B cell (primary cell): Measurements from ENCODE around the gene LRP11. TPM values are rescaled to one million over a fixed set of nuclear protein-coding genes. Genes with fewer than 3 reads are reported as not detected.

Source experiments
- ATAC-seq: fragments of 200-7000 bp; cut with Tn5 transposase; one replicate; pipeline ENCODE4 v1.10.0; 2021; ENCODE audit warnings: low read depth, mild to moderate bottlenecking, moderate number of reproducible peaks, moderate library complexity
- CTCF ChIA-PET: fragments of 350-600 bp; sonication (Branson Sonifier 250); formaldehyde crosslinking; loops from one replicate; lab custom pipeline; 2021; ENCODE audit warnings: antibody characterized with exemption, inconsistent platforms; lab: Charles Lee
- POLR2A ChIA-PET: fragments of 350-600 bp; sonication (Branson Sonifier 250); formaldehyde crosslinking; loops from one replicate; lab custom pipeline; 2021; ENCODE audit warnings: antibody characterized with exemption; lab: Charles Lee
- DNase-seq: peaks from one replicate; pipeline ENCODE4 v3.0.0; 2013
- H2AFZ ChIP-seq: 2 replicates; pipeline ENCODE4 v1.6.1; 2012; ENCODE audit warnings: mild to moderate bottlenecking, low read depth, low read length; ENCODE audit not compliant: insufficient read depth, poor library complexity, severe bottlenecking
- H3K27ac ChIP-seq, 2 donors: 1 replicate in 1 of 2; 2 replicates in 1 of 2; pipeline ENCODE4 v1.5.1; 2012 to 2013; ENCODE audit warnings: low read length in 2 of 2, mild to moderate bottlenecking in 2 of 2, moderate library complexity in 1 of 2
- H3K27me3 ChIP-seq, 4 experiments: fragments of 200-600 bp in 1 of 4; sonication (generic) in 1 of 4; replicated peaks in 1 of 4; 1 replicate in 2 of 4; 2 replicates in 2 of 4; pipeline versions ENCODE4 v1.6.1 to v1.7.0; 2013 to 2016; ENCODE audit warnings: low read length in 3 of 4, mild to moderate bottlenecking in 2 of 4, mixed read lengths in 1 of 4, moderate library complexity in 1 of 4; ENCODE audit not compliant: insufficient read depth in 4 of 4, control insufficient read depth in 3 of 4; ENCODE audit errors: control extremely low read depth in 1 of 4
- H3K36me3 ChIP-seq, 2 experiments: replicated peaks in 1 of 2; 1 replicate in 1 of 2; 2 replicates in 1 of 2; pipeline versions ENCODE4 v1.6.1 to v1.7.1; 2013; ENCODE audit warnings: low read length in 1 of 2; ENCODE audit not compliant: insufficient read depth in 2 of 2, control insufficient read depth in 1 of 2; ENCODE audit errors: control extremely low read depth in 1 of 2, extremely low read depth in 1 of 2
- H3K4me1 ChIP-seq, 2 donors: fragments of 200-600 bp in 1 of 2; sonication (generic) in 1 of 2; 1 replicate in 1 of 2; 2 replicates in 1 of 2; pipeline versions ENCODE4 v1.5.1 to v1.6.1; 2013 to 2017; ENCODE audit warnings: low read length in 2 of 2; ENCODE audit not compliant: control insufficient read depth in 2 of 2, insufficient read depth in 2 of 2
- H3K4me2 ChIP-seq: replicated peaks from 2 replicates; pipeline ENCODE3; 2012; ENCODE audit warnings: mild to moderate bottlenecking, low read depth, low read length; ENCODE audit not compliant: poor library complexity, severe bottlenecking
- H3K4me3 ChIP-seq, 5 experiments: fragments of 200-600 bp in 1 of 5; sonication (generic) in 1 of 5; 1 replicate in 3 of 5; 2 replicates in 2 of 5; pipeline versions ENCODE4 v1.5.1 to v1.7.0; 2011 to 2016; ENCODE audit warnings: low read length in 4 of 5, mild to moderate bottlenecking in 4 of 5, low read depth in 2 of 5, control low read depth in 1 of 5, moderate library complexity in 1 of 5; ENCODE audit not compliant: insufficient read depth in 1 of 5; ENCODE audit errors: control extremely low read depth in 1 of 5, extremely low read depth in 1 of 5
- H3K79me2 ChIP-seq: fragments of 200-600 bp; sonication (generic); one replicate; pipeline ENCODE4 v1.6.0; 2016; ENCODE audit warnings: low read length; ENCODE audit not compliant: control insufficient read depth, insufficient read depth
- H3K9ac ChIP-seq: fragments of 200-600 bp; sonication (generic); 2 replicates; pipeline ENCODE4 v1.6.1; 2017; ENCODE audit warnings: mild to moderate bottlenecking, low read length, moderate library complexity
- H3K9me3 ChIP-seq, 3 donors: one replicate each; pipeline versions ENCODE4 v1.6.1 to v1.7.1; 2013; ENCODE audit warnings: low read length in 2 of 3; ENCODE audit not compliant: control insufficient read depth in 2 of 3, insufficient read depth in 1 of 3; ENCODE audit errors: control extremely low read depth in 1 of 3
- H4K20me1 ChIP-seq: 2 replicates; pipeline ENCODE4 v1.6.0; 2012; ENCODE audit warnings: mild to moderate bottlenecking, low read length; ENCODE audit not compliant: insufficient read depth, control insufficient read depth, poor library complexity, severe bottlenecking
- H3K27ac Mint-ChIP-seq: one replicate; pipeline ENCODE4 v1.8.0; 2021; ENCODE audit warnings: mixed read lengths
- H3K27me3 Mint-ChIP-seq: one replicate; pipeline ENCODE4 v1.8.0; 2021; ENCODE audit warnings: mixed read lengths
- H3K4me1 Mint-ChIP-seq: one replicate; pipeline ENCODE4 v1.8.0; 2021; ENCODE audit warnings: mixed read lengths
- H3K4me3 Mint-ChIP-seq: one replicate; pipeline ENCODE4 v1.8.0; 2021; ENCODE audit warnings: mixed read lengths
- H3K9me3 Mint-ChIP-seq: one replicate; pipeline ENCODE4 v1.8.0; 2022; ENCODE audit warnings: mixed read lengths; ENCODE audit not compliant: insufficient read depth
- EZH2 ChIP-seq: IDR thresholded peaks from 2 replicates; pipeline ENCODE4 v1.6.1; 2012; ENCODE audit warnings: borderline replicate concordance, low read depth, mild to moderate bottlenecking, moderate library complexity, low read length; ENCODE audit not compliant: insufficient read depth, poor library complexity, severe bottlenecking
- WGBS: methylation state at CpG from one replicate; pipeline ENCODE4 v1.1.5; 2013; ENCODE audit warnings: missing lambda C conversion rate; ENCODE audit not compliant: insufficient coverage; 5-methylcytosine and 5-hydroxymethylcytosine counted together
- intact Hi-C: fragments of 100-400 bp; cut with micrococcal nuclease; formaldehyde crosslinking; loops from one replicate; pipeline ENCODE4 v1.10.0; 2022
- polyA plus RNA-seq: library from polyadenylated mRNA; depleted of rRNA; stranded (reverse); fragments of >200 nt; gene quantifications from 2 replicates; pipeline ENCODE4 v1.2.3, GENCODE V29; 2012
- total RNA-seq, 2 donors: library from RNA; stranded (reverse); fragments of 120-200 nt in 1 of 2; gene quantifications; 1 replicate in 1 of 2; 2 replicates in 1 of 2; pipeline versions ENCODE4 v1.2.3 to v1.2.4, GENCODE V29; 2013 to 2022
- TF ChIP-seq, protein P1 (sequence below): fragments of 200-600 bp; IDR thresholded peaks from one replicate; pipeline ENCODE4 v1.8.0; 2022; ENCODE audit warnings: antibody characterized with exemption, mild to moderate bottlenecking

The LRP11 gene
- total and polyA plus RNA-seq, 2 donors (not counting 1 experiment from before 2014, with no cell fraction given) = 0.34 to 1.2 TPM

DNA sequence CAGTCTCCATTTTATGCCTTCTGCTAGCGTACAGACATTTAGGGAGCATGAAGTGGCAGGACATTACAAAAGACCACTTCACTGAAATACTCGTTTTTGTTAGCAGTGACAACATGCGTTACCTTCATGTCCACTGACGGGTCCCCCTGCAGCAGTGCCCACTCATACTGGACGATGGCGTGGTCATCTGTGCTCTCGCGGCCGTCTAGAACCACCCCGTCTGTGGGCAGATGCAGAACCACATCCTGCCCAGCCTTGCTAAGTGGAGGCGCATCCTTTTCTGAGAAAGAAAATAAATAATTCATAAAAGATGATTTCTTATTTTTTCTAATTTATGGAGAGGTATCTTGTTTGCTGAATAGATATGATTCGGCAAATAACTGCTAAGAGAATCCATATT is 11.3 kb downstream of the LRP11 start:
- Histone ChIP-seq H3K4me2 (peak overlapping the region; percentile 73), H3K9ac (no peak overlapping the region), H3K4me3 (peak overlapping the region in 1 of 5 experiments; percentile 51), H2AFZ (no peak overlapping the region), H3K27ac (no peak overlapping the region), H3K4me1 (peaks cover 18 to 24% of the 10 kb centered on the region in 2 donors), H4K20me1 (no peaks in the 10 kb centered on the region), H3K27me3 (peaks cover 0 to 8% (median 4%) of the 10 kb centered on the region in 4 experiments), H3K79me2 (no peaks in the 10 kb centered on the region), H3K9me3 (peaks cover 0 to 2% (median 0%) of the 10 kb centered on the region in 3 donors), H3K36me3 (no peaks in the 10 kb centered on the region)
- Mint-ChIP-seq H3K27ac (no peak overlapping the region), H3K4me3 (peak overlapping the region; percentile 73), H3K9me3 (no peaks in the 10 kb centered on the region), H3K4me1 (peaks cover 27% of the 10 kb centered on the region), H3K27me3 (peaks cover 3% of the 10 kb centered on the region)
- no peak for ATAC-seq
- no peak for TF ChIP-seq EZH2
- TF ChIP-seq, protein P1, sequence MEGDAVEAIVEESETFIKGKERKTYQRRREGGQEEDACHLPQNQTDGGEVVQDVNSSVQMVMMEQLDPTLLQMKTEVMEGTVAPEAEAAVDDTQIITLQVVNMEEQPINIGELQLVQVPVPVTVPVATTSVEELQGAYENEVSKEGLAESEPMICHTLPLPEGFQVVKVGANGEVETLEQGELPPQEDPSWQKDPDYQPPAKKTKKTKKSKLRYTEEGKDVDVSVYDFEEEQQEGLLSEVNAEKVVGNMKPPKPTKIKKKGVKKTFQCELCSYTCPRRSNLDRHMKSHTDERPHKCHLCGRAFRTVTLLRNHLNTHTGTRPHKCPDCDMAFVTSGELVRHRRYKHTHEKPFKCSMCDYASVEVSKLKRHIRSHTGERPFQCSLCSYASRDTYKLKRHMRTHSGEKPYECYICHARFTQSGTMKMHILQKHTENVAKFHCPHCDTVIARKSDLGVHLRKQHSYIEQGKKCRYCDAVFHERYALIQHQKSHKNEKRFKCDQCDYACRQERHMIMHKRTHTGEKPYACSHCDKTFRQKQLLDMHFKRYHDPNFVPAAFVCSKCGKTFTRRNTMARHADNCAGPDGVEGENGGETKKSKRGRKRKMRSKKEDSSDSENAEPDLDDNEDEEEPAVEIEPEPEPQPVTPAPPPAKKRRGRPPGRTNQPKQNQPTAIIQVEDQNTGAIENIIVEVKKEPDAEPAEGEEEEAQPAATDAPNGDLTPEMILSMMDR = no peak
- CTCF ChIA-PET = interaction anchor here (1.1 to 1.8 kb wide), 2 partner anchors 11 to 13 kb away, joined by 3 to 5 read pairs; no protein-coding TSS in a partner anchor
- 72% methylated on average over 4 of the region's 12 CpGs for WGBS
- intact Hi-C loops = no loop called here
- POLR2A ChIA-PET = no interaction called here
- DNase-seq = no peak

- peaks cover 27% of the 10 kb centered on the region for H3K4me1 Mint-ChIP-seq
- H3K36me3 ChIP-seq = no peaks in the 10 kb centered on the region
- peaks cover 0 to 8% (median 4%) of the 10 kb centered on the region in 4 experiments for H3K27me3 ChIP-seq
- peaks cover 3% of the 10 kb centered on the region for H3K27me3 Mint-ChIP-seq
- intact Hi-C loops = no loop called here
- H3K9me3 Mint-ChIP-seq = no peaks in the 10 kb centered on the region
- H2AFZ ChIP-seq = no peak overlapping the region
- peak overlapping the region; percentile 73 for H3K4me2 ChIP-seq
- H3K4me3 ChIP-seq = peak overlapping the region in 1 of 5 experiments; percentile 51
- ATAC-seq = peak; percentile 86
- TF ChIP-seq, protein P1 = no peak
- no peak for TF ChIP-seq EZH2
- peak overlapping the region; percentile 61 for H3K27ac Mint-ChIP-seq
- H3K9me3 ChIP-seq = peaks cover 0 to 2% (median 0%) of the 10 kb centered on the region in 3 donors
- H3K4me3 Mint-ChIP-seq = peak overlapping the region; percentile 73
- WGBS = 4% methylated on average over 6 of the region's 6 CpGs
- no peaks in the 10 kb centered on the region for H4K20me1 ChIP-seq
- CTCF ChIA-PET = interaction anchor here (1.5 to 1.8 kb wide), 2 partner anchors 12 to 17 kb away, joined by 5 read pairs; no protein-coding TSS in a partner anchor
- DNase-seq = peak; percentile 77
- H3K4me1 ChIP-seq = peaks cover 18 to 24% of the 10 kb centered on the region in 2 donors
- POLR2A ChIA-PET = no interaction called here
- no peaks in the 10 kb centered on the region for H3K79me2 ChIP-seq
- H3K9ac ChIP-seq = peak overlapping the region; percentile 47
- H3K27ac ChIP-seq = peak overlapping the region in 1 of 2 donors; percentile 29
These were observed 12.0 kb downstream of the LRP11 start for GRCh38 chr6:149852180-149852579.
